ENCODE results near the gene MTUS2.
"Not testable (repeated sequence)": the region's sequence is repeated elsewhere in the genome, so short reads cannot be mapped to it uniquely, and the experiment has no call there.

The MTUS2 gene

GRCh38 chr13:28958441-28958840, 138.3 kb downstream of the MTUS2 start:
- no peak for DNase-seq (ENCODE audit: low read depth)

DNA sequence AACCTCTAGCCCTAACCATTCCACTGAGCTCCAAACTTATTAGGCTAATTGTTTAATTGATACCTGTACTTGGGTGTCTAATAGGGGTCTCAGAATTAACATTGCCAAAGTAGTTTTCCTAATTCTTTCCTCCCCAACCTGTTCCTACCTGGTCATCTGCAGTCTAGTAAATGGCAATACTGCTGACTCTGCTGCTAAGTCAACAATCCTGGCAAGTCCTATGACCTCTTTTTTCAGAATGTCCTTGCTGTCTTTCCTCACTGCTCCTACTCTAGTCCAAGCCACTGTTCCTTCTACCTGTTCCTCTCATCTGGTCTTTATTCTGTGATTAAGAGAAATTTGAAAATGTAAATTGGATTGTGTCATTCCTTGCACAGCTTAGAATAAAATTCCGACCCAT, 143.9 kb downstream of the MTUS2 start:
- no peak for DNase-seq (ENCODE audit: low read depth)

- no peak for DNase-seq (ENCODE audit: low read depth)
Observed at GRCh38 chr13:28964803-28965202, 144.7 kb downstream of the MTUS2 start.

- no peak for DNase-seq (ENCODE audit: low read depth)
Observed at GRCh38 chr13:28967029-28967915, 147.1 kb downstream of the MTUS2 start.

- DNase-seq (ENCODE audit: low read depth): no peak
Observed at GRCh38 chr13:28976195-28976594, 156.1 kb downstream of the MTUS2 start.

- DNase-seq (ENCODE audit: low read depth): no peak
Observed at GRCh38 chr13:28976636-28977035, 156.5 kb downstream of the MTUS2 start.

DNA sequence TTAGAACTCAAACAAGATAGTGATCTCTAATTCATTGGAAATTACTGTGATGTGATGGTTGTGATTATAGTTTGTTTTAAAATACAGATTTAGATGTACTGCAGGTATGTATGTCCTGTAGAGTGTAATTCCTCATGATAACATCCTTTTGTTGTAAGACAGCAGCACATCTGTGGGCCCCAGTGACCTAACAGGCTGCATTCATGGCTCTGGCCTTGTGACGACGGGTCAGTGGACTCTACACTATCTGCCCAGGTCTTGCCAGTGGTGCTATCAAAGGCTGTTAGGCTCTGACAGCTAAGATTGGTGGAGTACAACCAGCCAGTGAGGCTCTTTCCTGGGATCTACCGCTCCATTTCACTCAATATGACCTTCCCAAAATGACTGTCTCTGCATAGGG, 158.4 kb downstream of the MTUS2 start:
- no peak for DNase-seq (ENCODE audit: low read depth)

DNA sequence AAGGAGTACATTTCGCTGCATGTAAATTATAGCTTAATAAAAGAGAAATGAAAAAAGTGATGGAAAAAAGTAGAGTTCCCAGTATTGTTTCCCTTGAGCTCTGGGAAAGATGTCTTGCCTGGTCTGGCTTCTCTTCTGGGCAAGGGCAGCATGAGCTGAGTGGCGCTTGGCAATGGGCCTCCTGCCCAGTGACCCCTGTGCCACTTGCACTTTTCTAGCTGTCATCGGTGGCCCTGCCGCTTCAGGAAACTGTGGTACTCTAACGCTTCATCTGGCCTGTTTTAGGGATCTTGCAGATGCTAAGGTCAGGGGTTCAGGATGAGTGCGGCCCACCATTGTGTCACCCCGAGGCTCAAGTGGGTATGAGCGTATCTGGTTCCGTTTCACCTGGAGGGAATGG, 161.4 kb downstream of the MTUS2 start:
- DNase-seq (ENCODE audit: low read depth): no peak

DNA sequence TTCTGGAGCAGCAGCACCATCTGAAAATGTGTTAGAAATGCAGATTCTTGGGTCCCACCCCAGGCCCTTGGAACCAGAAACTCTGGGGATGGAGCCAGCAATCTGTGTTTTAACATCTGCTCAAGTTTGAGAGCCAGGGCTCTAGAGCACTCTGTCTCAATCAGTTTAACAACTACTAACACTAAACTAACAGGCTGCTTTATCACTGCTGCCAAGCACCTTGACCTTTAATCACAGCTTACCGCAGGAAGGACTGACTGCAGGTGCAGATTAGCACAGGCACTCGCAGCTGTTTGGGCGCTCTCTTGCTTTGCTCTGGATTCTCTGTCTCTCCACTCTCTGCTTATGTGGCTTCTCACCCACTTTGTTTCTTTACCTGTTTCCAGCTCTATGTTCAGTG, 163.5 kb downstream of the MTUS2 start:
- DNase-seq (ENCODE audit: low read depth): no peak

- no peak for DNase-seq (ENCODE audit: low read depth)
Observed at GRCh38 chr13:28984326-28984725, 164.2 kb downstream of the MTUS2 start.

GRCh38 chr13:28984825-28985224, 164.7 kb downstream of the MTUS2 start:
- DNase-seq (ENCODE audit: low read depth): no peak

DNA sequence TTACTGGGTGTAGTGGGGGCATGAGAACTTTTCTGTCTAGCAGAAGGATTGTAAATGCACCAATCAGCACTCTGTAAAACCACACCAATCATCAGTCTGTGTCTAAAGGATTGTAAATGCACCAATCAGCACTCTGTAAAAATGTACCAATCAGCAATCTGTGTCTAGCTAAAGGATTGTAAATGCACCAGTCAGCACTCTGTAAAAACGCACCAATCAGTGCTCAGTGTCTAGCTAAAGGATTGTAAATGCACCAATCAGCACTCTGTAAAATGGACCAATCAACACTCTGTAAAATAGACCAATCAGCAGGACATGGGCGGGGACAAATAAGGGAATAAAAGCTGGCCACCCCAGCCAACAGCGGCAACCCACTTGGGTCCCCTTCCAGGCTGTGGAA, 170.2 kb downstream of the MTUS2 start:
- not testable (repeated sequence) for DNase-seq (ENCODE audit: low read depth)

DNA sequence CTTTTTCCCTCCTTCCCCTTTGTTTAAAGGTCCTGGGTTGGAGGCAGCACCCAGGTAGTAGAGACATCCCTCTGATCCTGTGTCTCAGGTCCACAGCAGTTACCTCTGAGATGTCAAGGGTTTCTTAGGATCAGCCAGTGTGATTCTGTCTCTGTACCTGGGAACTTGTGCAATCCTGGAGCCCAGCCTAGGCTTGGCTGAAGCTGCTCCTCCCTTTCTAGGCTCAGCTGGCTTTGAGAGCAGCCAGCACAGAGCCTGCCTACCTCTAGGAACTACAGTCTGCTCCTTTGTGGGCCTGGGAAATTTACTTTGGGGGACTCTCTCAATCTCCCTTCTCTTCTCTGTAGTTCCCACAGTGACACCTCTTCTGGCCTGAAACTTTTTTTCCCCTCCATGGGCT, 171.6 kb downstream of the MTUS2 start:
- DNase-seq (ENCODE audit: low read depth): no peak

DNA sequence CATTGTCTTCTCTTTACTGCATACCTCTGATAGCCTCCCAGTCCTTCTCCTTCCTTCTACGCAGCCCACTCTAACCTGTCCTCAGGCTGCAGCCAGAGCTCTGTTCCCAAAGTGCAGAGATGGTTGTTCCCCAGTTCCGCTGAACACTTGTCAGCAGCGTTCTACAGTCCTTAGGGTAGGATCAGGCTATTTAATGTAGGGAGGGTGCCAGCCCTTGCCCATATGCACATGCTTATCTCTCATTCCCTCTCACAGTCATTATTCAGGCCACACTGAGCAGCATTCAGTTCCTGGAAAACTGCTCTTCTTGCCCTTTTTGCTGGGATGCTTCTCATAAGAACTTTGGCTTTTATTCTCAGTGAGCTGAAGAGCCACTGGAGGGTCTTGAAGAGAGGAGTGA, 180.7 kb downstream of the MTUS2 start:
- DNase-seq (ENCODE audit: low read depth): no peak

GRCh38 chr13:29005035-29005762, 185.1 kb downstream of the MTUS2 start:
- DNase-seq (ENCODE audit: low read depth): no peak

GRCh38 chr13:29005763-29006120, 185.6 kb downstream of the MTUS2 start:
- DNase-seq (ENCODE audit: low read depth): no peak

DNA sequence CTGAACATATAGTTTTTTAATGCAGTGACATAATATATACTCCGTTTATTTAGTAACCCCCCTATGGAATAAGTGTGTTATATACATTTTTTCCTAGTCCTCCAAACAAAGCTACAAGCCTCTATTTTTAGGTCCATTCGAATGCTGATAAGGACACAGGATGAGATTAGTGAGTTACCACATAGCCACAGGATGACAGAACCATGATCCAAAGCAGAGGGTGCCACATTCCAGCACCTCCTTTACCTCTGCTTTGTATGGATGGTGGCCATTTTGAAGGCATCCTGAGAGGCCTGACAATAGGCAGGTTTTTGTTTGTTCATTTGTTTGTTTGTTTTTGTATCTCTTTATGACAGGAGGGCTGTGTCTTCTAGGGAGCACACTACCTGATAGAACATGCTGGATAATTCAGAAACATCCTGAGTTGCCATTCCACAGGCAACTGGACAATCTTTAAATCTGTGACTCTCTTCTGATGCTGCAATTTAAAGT, 186.3 kb downstream of the MTUS2 start:
- no peak for DNase-seq (ENCODE audit: low read depth)

- DNase-seq (ENCODE audit: low read depth): no peak
Observed at GRCh38 chr13:29008296-29008695, 188.2 kb downstream of the MTUS2 start.

GRCh38 chr13:29020314-29020713, 200.2 kb downstream of the MTUS2 start:
- DNase-seq (ENCODE audit: low read depth): no peak

- no peak for DNase-seq (ENCODE audit: low read depth)
Observed at GRCh38 chr13:29021311-29021710, 201.2 kb downstream of the MTUS2 start.

DNA sequence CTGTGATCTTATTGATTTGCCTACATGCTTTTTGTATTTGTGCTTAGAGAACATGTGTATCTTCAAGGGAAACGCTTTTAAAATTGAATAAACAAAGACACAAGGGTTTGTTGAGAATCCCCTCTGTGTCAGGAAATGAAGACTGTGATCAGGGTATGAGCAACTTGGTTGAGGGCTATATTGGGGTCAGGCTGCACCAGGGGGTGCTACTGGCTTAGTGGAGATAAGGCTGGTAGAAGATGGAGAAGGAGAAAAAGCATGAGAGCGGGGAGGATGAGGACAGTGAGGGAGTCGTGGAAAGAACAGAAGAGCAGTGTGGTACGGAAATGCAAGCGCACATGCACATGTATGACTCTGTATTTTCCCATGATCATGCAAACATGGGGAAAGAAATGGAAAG, 201.6 kb downstream of the MTUS2 start:
- DNase-seq (ENCODE audit: low read depth): no peak

DNA sequence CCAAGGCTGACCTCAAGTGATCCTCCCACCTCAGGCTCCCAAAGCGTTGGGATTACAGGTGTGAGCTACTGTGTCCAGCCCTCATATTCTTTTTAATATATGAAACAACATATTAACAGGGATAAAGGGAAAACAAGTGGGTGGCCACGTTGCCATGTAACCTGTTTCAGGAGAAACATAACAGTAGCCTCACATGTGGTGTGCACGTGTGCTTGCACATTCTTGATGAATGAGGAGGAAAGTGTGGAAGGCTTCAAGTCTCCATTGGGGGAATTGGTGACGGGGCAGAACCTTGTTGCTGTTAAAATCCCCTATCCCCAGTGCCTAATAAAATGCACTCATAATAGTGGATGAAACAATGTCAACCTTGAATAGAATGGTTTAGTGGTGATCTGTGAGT, 202.3 kb downstream of the MTUS2 start:
- no peak for DNase-seq (ENCODE audit: low read depth)

GRCh38 chr13:29022968-29023367, 202.8 kb downstream of the MTUS2 start:
- no peak for DNase-seq (ENCODE audit: low read depth)
